ENCODE data around the gene EEF2KMT. TPM values are rescaled to one million over a fixed set of nuclear protein-coding genes. Genes with fewer than 3 reads are reported as not detected.
"Not testable (repeated sequence)": the region's sequence is repeated elsewhere in the genome, so short reads cannot be mapped to it uniquely, and the experiment has no call there.

EEF2KMT gene
- total and polyA plus RNA-seq, 2 of the 13 experiments (the other 11 are each of a cell fraction or from before 2014, with no cell fraction given), result 10.7 to 26.9 TPM

GRCh38 chr16:5134739-5135452 is 37.3 kb upstream of the EEF2KMT start (continued):
- TF ChIP-seq TSC22D2 (CRISPR knock-in tag; IDR thresholded peaks at IDR 0.05; ENCODE audit: borderline replicate concordance), result 0 out of 2 replicates have a peak, but pooled peaks have one; percentile 52
- TF ChIP-seq ARID4A (CRISPR knock-in tag; IDR thresholded peaks at IDR 0.05; ENCODE audit: borderline replicate concordance), result peak; percentile 60; the same call in 1 of the 2 replicates
- TF ChIP-seq, protein P1, sequence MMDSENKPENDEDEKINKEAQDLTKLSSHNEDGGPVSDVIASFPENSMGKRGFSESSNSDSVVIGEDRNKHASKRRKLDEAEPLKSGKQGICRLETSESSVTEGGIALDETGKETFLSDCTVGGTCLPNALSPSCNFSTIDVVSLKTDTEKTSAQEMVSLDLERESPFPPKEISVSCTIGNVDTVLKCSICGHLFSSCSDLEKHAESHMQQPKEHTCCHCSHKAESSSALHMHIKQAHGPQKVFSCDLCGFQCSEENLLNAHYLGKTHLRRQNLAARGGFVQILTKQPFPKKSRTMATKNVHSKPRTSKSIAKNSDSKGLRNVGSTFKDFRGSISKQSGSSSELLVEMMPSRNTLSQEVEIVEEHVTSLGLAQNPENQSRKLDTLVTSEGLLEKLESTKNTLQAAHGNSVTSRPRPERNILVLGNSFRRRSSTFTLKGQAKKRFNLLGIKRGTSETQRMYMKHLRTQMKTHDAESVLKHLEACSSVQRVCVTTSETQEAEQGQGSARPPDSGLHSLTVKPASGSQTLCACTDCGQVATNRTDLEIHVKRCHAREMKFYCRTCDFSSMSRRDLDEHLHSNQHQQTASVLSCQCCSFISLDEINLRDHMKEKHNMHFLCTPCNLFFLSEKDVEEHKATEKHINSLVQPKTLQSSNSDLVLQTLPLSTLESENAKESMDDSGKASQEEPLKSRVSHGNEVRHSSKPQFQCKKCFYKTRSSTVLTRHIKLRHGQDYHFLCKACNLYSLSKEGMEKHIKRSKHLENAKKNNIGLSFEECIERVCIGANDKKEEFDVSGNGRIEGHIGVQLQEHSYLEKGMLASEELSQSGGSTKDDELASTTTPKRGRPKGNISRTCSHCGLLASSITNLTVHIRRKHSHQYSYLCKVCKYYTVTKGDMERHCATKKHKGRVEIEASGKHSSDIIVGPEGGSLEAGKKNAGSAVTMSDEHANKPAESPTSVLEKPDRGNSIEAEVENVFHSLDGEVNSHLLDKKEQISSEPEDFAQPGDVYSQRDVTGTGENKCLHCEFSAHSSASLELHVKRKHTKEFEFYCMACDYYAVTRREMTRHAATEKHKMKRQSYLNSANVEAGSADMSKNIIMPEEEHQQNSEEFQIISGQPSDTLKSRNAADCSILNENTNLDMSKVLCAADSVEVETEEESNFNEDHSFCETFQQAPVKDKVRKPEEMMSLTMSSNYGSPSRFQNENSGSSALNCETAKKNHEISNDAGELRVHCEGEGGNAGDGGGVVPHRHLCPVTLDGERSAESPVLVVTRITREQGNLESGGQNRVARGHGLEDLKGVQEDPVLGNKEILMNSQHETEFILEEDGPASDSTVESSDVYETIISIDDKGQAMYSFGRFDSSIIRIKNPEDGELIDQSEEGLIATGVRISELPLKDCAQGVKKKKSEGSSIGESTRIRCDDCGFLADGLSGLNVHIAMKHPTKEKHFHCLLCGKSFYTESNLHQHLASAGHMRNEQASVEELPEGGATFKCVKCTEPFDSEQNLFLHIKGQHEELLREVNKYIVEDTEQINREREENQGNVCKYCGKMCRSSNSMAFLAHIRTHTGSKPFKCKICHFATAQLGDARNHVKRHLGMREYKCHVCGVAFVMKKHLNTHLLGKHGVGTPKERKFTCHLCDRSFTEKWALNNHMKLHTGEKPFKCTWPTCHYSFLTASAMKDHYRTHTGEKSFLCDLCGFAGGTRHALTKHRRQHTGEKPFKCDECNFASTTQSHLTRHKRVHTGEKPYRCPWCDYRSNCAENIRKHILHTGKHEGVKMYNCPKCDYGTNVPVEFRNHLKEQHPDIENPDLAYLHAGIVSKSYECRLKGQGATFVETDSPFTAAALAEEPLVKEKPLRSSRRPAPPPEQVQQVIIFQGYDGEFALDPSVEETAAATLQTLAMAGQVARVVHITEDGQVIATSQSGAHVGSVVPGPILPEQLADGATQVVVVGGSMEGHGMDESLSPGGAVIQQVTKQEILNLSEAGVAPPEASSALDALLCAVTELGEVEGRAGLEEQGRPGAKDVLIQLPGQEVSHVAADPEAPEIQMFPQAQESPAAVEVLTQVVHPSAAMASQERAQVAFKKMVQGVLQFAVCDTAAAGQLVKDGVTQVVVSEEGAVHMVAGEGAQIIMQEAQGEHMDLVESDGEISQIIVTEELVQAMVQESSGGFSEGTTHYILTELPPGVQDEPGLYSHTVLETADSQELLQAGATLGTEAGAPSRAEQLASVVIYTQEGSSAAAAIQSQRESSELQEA (CRISPR knock-in tag; IDR thresholded peaks at IDR 0.05; ENCODE audit: not compliant biosample characterization), result peak; percentile 45
- TF ChIP-seq NPAS2 (CRISPR knock-in tag; IDR thresholded peaks at IDR 0.05; ENCODE audit: borderline replicate concordance), result 0 out of 2 replicates have a peak, but pooled peaks have one; percentile 39
- TF ChIP-seq KLF11 (CRISPR knock-in tag; IDR thresholded peaks at IDR 0.05), result peak; percentile 82
- peak; percentile 85; the same call in 1 of the 2 replicates for TF ChIP-seq KLF9 (CRISPR knock-in tag; IDR thresholded peaks at IDR 0.05; ENCODE audit: low read depth)
- peak; percentile 92; the same call in 1 of the 2 replicates for TF ChIP-seq ZNF331 (CRISPR knock-in tag; IDR thresholded peaks at IDR 0.05)
- peak; percentile 32; the same call in 1 of the 2 replicates for TF ChIP-seq ZNF777 (CRISPR knock-in tag; IDR thresholded peaks at IDR 0.05)
- peak; percentile 93; the same call in 1 of the 2 replicates for TF ChIP-seq MTA1 (CRISPR knock-in tag; IDR thresholded peaks at IDR 0.05; ENCODE audit: borderline replicate concordance)
- TF ChIP-seq, protein P2, sequence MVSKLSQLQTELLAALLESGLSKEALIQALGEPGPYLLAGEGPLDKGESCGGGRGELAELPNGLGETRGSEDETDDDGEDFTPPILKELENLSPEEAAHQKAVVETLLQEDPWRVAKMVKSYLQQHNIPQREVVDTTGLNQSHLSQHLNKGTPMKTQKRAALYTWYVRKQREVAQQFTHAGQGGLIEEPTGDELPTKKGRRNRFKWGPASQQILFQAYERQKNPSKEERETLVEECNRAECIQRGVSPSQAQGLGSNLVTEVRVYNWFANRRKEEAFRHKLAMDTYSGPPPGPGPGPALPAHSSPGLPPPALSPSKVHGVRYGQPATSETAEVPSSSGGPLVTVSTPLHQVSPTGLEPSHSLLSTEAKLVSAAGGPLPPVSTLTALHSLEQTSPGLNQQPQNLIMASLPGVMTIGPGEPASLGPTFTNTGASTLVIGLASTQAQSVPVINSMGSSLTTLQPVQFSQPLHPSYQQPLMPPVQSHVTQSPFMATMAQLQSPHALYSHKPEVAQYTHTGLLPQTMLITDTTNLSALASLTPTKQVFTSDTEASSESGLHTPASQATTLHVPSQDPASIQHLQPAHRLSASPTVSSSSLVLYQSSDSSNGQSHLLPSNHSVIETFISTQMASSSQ (IDR thresholded peaks at IDR 0.05; ENCODE audit: low read depth), result not testable (repeated sequence)
- TF ChIP-seq, protein P2 (CRISPR knock-in tag; IDR thresholded peaks at IDR 0.05; ENCODE audit: borderline replicate concordance), result 0 out of 2 replicates have a peak, but pooled peaks have one; percentile 48
